Stimulated activated CD8-positive, alpha-beta memory T cell treated with anti-CD3 and anti-CD28 coated beads, Interleukin-4, amount 100 ng/mL, for 1 hour (primary cell): ENCODE results near the gene GLI3.

Experiments used
- DNase-seq, 2 donors: peaks; one replicate each; pipeline ENCODE4 v3.0.0-alpha.2; 2020; ENCODE audit warnings: low read depth in 2 of 2, low spot score in 1 of 2

GLI3 gene

GRCh38 chr7:42085531-42085930, 151.5 kb downstream of the GLI3 start:
- DNase-seq: no peak

GRCh38 chr7:42084263-42084662, 152.7 kb downstream of the GLI3 start:
- DNase-seq: no peak

GRCh38 chr7:42083284-42083683, 153.7 kb downstream of the GLI3 start:
- DNase-seq: no peak

- no peak for DNase-seq
Observed at GRCh38 chr7:42082144-42082543, 154.9 kb downstream of the GLI3 start.

GRCh38 chr7:42081671-42082070, 155.3 kb downstream of the GLI3 start:
- no peak for DNase-seq

- no peak for DNase-seq
Observed at GRCh38 chr7:42080841-42081586, 156.0 kb downstream of the GLI3 start.

- DNase-seq: no peak
Observed at GRCh38 chr7:42077271-42078135, 159.5 kb downstream of the GLI3 start.

- no peak for DNase-seq
Observed at GRCh38 chr7:42076870-42077269, 160.1 kb downstream of the GLI3 start.

GRCh38 chr7:42075418-42075817, 161.6 kb downstream of the GLI3 start:
- DNase-seq: no peak

GRCh38 chr7:42074076-42074475, 162.9 kb downstream of the GLI3 start:
- no peak for DNase-seq

- DNase-seq: no peak
Observed at GRCh38 chr7:42071372-42072261, 165.4 kb downstream of the GLI3 start.

GRCh38 chr7:42070068-42070467, 166.9 kb downstream of the GLI3 start:
- no peak for DNase-seq

- no peak for DNase-seq
Observed at GRCh38 chr7:42069590-42069989, 167.4 kb downstream of the GLI3 start.

GRCh38 chr7:42068554-42069280, 168.3 kb downstream of the GLI3 start:
- DNase-seq: no peak

GRCh38 chr7:42065942-42066341, 171.1 kb downstream of the GLI3 start:
- no peak for DNase-seq

- no peak for DNase-seq
Observed at GRCh38 chr7:42065015-42065414, 172.0 kb downstream of the GLI3 start.

GRCh38 chr7:42064534-42064933, 172.5 kb downstream of the GLI3 start:
- no peak for DNase-seq

- DNase-seq: no peak
Observed at GRCh38 chr7:42059275-42059674, 177.7 kb downstream of the GLI3 start.

GRCh38 chr7:42057331-42057730, 179.7 kb downstream of the GLI3 start:
- DNase-seq: no peak

- no peak for DNase-seq
Observed at GRCh38 chr7:42055171-42055570, 181.8 kb downstream of the GLI3 start.

GRCh38 chr7:42053834-42054233, 183.2 kb downstream of the GLI3 start:
- no peak for DNase-seq
